SK-N-MC (cell line): ENCODE measurements around the gene TSHZ3.

Experiments used
- EZH2 ChIP-seq: fragments of 200-600 bp; sonication (generic); IDR thresholded peaks from one replicate; pipeline ENCODE4 v1.6.1; 2017; ENCODE audit warnings: antibody characterized with exemption
- POLR2AphosphoS5 ChIP-seq: IDR thresholded peaks from 2 replicates; pipeline ENCODE4 v1.6.1; 2012; ENCODE audit warnings: mild to moderate bottlenecking, low read depth, low read length, borderline replicate concordance

- TF ChIP-seq POLR2AphosphoS5 (no peak), EZH2 (no peak)
Observed at GRCh38 chr19:31318790-31319425, 30.3 kb downstream of the TSHZ3 start.
